ENCODE results near the gene SLC35F3. TPM values are rescaled to one million over a fixed set of nuclear protein-coding genes. Genes with fewer than 3 reads are reported as not detected.

The SLC35F3 gene
- total RNA-seq, 2 donors from 2014 or later, result 14.4 to 14.8 TPM

GRCh38 chr1:234271243-234271606 is 366.7 kb downstream of the SLC35F3 start:
- Mint-ChIP-seq H3K4me3 (no peak overlapping the region), H3K9me3 (peaks cover 14% of the 10 kb centered on the region), H3K27me3 (ENCODE audit: insufficient read depth) (no peaks in the 10 kb centered on the region), H3K4me1 (peaks cover 7% of the 10 kb centered on the region), H3K36me3 (ENCODE audit: low read depth) (peaks cover 16% of the 10 kb centered on the region), H3K27ac (no peak overlapping the region)
- WGBS, 2 experiments (ENCODE audit: insufficient coverage in 1 of 2, insufficient read length in 1 of 2), result 95 to 99% methylated on average over 4 of the region's 4 CpGs
- DNase-seq, result no peak
- H3K36me3 ChIP-seq (ENCODE audit: control insufficient read depth, insufficient read depth, low read length), result peaks cover 4% of the 10 kb centered on the region
- peaks cover 6% of the 10 kb centered on the region for H3K9me3 ChIP-seq (ENCODE audit: control insufficient read depth, low read length)
- H3K4me3 ChIP-seq (ENCODE audit: low read length), result no peak overlapping the region
- no peak overlapping the region for H3K27ac ChIP-seq (ENCODE audit: low read depth, low read length)
- no peak overlapping the region for H3K9ac ChIP-seq (ENCODE audit: extremely low read depth, low read length, poor library complexity, severe bottlenecking)
- no peaks in the 10 kb centered on the region for H3K27me3 ChIP-seq (ENCODE audit: control insufficient read depth, insufficient read depth, low read length, poor library complexity, severe bottlenecking)
- TF ChIP-seq, protein P1, sequence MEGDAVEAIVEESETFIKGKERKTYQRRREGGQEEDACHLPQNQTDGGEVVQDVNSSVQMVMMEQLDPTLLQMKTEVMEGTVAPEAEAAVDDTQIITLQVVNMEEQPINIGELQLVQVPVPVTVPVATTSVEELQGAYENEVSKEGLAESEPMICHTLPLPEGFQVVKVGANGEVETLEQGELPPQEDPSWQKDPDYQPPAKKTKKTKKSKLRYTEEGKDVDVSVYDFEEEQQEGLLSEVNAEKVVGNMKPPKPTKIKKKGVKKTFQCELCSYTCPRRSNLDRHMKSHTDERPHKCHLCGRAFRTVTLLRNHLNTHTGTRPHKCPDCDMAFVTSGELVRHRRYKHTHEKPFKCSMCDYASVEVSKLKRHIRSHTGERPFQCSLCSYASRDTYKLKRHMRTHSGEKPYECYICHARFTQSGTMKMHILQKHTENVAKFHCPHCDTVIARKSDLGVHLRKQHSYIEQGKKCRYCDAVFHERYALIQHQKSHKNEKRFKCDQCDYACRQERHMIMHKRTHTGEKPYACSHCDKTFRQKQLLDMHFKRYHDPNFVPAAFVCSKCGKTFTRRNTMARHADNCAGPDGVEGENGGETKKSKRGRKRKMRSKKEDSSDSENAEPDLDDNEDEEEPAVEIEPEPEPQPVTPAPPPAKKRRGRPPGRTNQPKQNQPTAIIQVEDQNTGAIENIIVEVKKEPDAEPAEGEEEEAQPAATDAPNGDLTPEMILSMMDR (conservative IDR thresholded peaks at IDR 0.05), result no peak
- H3K4me1 ChIP-seq (ENCODE audit: control insufficient read depth, insufficient read depth, low read length), result no peaks in the 10 kb centered on the region

GRCh38 chr1:234272656-234273312 is 368.3 kb downstream of the SLC35F3 start:
- no peaks in the 10 kb centered on the region for H3K27me3 ChIP-seq (ENCODE audit: control insufficient read depth, insufficient read depth, low read length, poor library complexity, severe bottlenecking)
- H3K36me3 ChIP-seq (ENCODE audit: control insufficient read depth, insufficient read depth, low read length), result peaks cover 4% of the 10 kb centered on the region
- Mint-ChIP-seq H3K36me3 (ENCODE audit: low read depth) (peaks cover 20% of the 10 kb centered on the region), H3K27ac (no peak overlapping the region), H3K9me3 (peaks cover 18% of the 10 kb centered on the region), H3K4me1 (peaks cover 16% of the 10 kb centered on the region), H3K4me3 (no peak overlapping the region), H3K27me3 (ENCODE audit: insufficient read depth) (no peaks in the 10 kb centered on the region)
- H3K27ac ChIP-seq (ENCODE audit: low read depth, low read length), result no peak overlapping the region
- no peak overlapping the region for H3K9ac ChIP-seq (ENCODE audit: extremely low read depth, low read length, poor library complexity, severe bottlenecking)
- H3K9me3 ChIP-seq (ENCODE audit: control insufficient read depth, low read length), result peaks cover 6% of the 10 kb centered on the region
- 93 to 97% methylated on average over 4 to 9 of the region's 9 CpGs for WGBS, 2 experiments (ENCODE audit: insufficient coverage in 1 of 2, insufficient read length in 1 of 2)
- H3K4me1 ChIP-seq (ENCODE audit: control insufficient read depth, insufficient read depth, low read length), result peaks cover 5% of the 10 kb centered on the region
- TF ChIP-seq, protein P1 (conservative IDR thresholded peaks at IDR 0.05), result no peak
- DNase-seq, result no peak
- no peak overlapping the region for H3K4me3 ChIP-seq (ENCODE audit: low read length)

- Histone ChIP-seq H3K9ac (ENCODE audit: extremely low read depth, low read length, poor library complexity, severe bottlenecking) (no peak overlapping the region), H3K4me1 (ENCODE audit: control insufficient read depth, insufficient read depth, low read length) (peaks cover 7% of the 10 kb centered on the region), H3K4me3 (ENCODE audit: low read length) (no peak overlapping the region), H3K9me3 (ENCODE audit: control insufficient read depth, low read length) (peaks cover 5% of the 10 kb centered on the region), H3K27ac (ENCODE audit: low read depth, low read length) (no peak overlapping the region), H3K27me3 (ENCODE audit: control insufficient read depth, insufficient read depth, low read length, poor library complexity, severe bottlenecking) (no peaks in the 10 kb centered on the region), H3K36me3 (ENCODE audit: control insufficient read depth, insufficient read depth, low read length) (no peaks in the 10 kb centered on the region)
- no peak for DNase-seq
- TF ChIP-seq, protein P1 (conservative IDR thresholded peaks at IDR 0.05), result no peak
- WGBS, 2 experiments (ENCODE audit: insufficient coverage in 1 of 2, insufficient read length in 1 of 2), result 94 to 98% methylated on average over 4 to 6 of the region's 6 CpGs
- Mint-ChIP-seq H3K4me1 (peaks cover 22% of the 10 kb centered on the region), H3K36me3 (ENCODE audit: low read depth) (peaks cover 17% of the 10 kb centered on the region), H3K27me3 (ENCODE audit: insufficient read depth) (no peaks in the 10 kb centered on the region), H3K4me3 (no peak overlapping the region), H3K27ac (no peak overlapping the region), H3K9me3 (peaks cover 13% of the 10 kb centered on the region)
Observed at GRCh38 chr1:234273981-234274380, 369.5 kb downstream of the SLC35F3 start.
